ENCODE results near the gene ADRA2C.

ADRA2C gene

DNA sequence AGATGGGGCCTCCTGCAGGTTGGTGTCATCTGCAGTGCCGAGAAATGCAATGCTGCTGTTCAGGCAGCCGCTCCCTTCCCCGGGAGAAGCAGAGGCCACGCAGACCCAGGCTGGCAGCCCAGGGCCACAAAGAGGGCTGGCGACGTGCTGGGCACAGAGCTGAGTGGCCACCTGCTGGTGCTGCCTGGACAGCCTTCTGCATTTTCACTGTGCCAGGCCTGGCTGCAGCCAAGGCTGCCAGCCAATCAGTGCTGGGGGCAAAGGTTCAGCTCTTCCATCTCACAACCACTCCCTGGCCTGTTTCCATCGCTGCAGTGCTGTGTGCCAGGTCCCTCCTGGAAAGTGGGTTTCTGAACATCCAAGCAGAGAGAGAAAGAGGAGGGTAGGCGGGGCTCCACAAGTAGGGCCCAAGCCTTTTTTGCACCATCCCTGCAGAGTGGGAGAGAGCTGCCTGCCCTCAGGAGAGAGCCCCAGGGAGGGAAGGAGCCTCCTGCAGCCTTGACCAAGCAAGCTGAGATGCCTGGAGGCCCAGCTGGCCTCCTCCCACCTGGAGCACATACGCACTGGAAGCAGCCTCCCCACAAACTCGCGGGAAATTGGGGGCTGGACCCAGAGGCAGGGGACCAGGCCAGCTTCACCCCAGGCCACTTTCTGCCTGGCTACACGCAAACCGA is 20.1 kb downstream of the ADRA2C start:
- no peaks in the 10 kb centered on the region for H3K9me3 Mint-ChIP-seq
- no peaks in the 10 kb centered on the region for H3K4me1 Mint-ChIP-seq (ENCODE audit: low read depth)

DNA sequence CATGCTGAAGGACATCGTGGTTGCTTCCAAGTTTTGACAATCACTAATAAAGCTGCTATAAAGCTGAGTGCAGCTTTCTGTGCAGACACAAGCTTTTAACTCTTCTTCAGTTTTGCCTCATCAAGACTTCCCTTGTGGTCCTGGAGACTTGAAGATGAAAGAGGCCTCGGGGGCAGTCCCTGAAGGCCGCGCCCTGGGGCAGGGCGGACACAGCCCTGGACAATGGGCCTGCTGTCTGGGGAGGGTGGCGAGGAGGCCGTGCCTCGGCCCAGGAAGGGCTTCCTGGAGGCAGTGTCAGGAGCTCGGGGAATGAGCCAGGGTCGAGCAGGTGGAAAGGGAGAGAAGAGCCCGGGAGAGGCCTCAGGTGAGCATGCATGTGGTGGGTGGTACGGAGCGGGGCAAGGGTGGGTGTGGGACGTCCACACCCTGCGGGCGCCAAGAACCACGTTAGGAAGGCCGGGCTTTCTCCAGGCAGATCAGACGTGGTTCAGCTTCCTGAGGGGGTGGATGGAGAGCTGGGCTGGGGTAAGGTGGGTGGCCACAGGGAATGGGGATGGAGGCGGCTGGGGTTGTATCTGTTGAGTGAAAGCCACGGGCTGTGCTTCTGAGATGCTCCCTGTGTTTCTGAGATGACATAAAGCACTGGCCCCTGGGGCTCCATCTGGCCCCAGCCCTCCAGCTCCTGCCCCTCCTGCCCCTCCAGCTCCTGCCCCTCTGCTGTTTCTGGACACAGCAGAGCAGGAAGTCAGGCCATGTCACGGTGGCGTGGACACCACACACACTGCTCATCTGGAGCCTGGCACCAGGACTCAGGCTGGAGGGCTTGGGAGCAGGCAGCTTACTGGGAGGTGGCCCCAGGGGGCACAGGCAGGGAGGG is 21.5 kb downstream of the ADRA2C start:
- H3K4me3 Mint-ChIP-seq = no peak overlapping the region
- H3K4me1 Mint-ChIP-seq (ENCODE audit: low read depth) = no peaks in the 10 kb centered on the region
- no peaks in the 10 kb centered on the region for H3K9me3 Mint-ChIP-seq
- H3K27ac Mint-ChIP-seq = no peak overlapping the region
- no peaks in the 10 kb centered on the region for H3K27me3 Mint-ChIP-seq (ENCODE audit: low read depth)
- H3K36me3 Mint-ChIP-seq (ENCODE audit: low read depth) = no peaks in the 10 kb centered on the region

More for the DNA sequence above, 20.1 kb downstream of the ADRA2C start:
- no peak overlapping the region for H3K4me3 Mint-ChIP-seq
- H3K36me3 Mint-ChIP-seq (ENCODE audit: low read depth) = no peaks in the 10 kb centered on the region
- no peaks in the 10 kb centered on the region for H3K27me3 Mint-ChIP-seq (ENCODE audit: low read depth)
- H3K27ac Mint-ChIP-seq = no peak overlapping the region

DNA sequence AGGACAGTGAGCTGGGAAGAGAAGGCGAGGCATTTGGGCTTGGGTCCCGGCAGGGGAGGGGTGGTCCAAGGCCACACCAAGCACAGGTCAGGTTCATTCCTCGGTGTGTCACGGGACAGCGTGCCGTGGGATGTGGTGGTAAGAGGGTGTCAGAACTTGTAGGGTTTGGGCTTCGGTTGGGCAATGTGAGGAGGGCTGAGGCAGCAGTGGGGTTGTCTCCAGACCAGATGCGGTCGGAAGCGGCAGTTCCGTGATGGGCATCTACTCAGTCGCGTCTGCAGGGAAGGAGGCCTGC is 22.1 kb downstream of the ADRA2C start:
- H3K27me3 Mint-ChIP-seq (ENCODE audit: low read depth) = no peaks in the 10 kb centered on the region
- no peaks in the 10 kb centered on the region for H3K36me3 Mint-ChIP-seq (ENCODE audit: low read depth)
- H3K4me1 Mint-ChIP-seq (ENCODE audit: low read depth) = no peaks in the 10 kb centered on the region
- H3K4me3 Mint-ChIP-seq = no peak overlapping the region
- H3K9me3 Mint-ChIP-seq = no peaks in the 10 kb centered on the region
- H3K27ac Mint-ChIP-seq = no peak overlapping the region

DNA sequence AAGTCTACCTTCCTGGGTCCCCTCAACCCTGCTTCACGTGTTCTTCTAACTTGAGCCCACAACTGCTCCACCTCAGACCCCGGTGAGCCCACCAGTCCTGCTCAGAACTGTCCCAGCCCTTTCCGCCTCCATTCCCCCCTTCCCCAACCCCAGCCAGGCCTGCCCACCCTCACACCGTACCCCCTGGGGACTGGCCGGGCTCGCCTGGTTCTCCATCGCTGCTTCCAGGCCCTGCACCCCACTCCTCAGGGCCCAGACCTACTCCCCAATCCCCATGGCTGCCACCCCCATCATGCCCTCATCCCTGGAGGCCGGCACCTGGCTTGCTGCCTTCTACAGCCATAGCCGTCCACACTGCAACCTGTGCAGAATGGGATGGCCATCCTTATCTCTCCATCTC is 23.4 kb downstream of the ADRA2C start:
- H3K27me3 Mint-ChIP-seq (ENCODE audit: low read depth) = no peaks in the 10 kb centered on the region

DNA sequence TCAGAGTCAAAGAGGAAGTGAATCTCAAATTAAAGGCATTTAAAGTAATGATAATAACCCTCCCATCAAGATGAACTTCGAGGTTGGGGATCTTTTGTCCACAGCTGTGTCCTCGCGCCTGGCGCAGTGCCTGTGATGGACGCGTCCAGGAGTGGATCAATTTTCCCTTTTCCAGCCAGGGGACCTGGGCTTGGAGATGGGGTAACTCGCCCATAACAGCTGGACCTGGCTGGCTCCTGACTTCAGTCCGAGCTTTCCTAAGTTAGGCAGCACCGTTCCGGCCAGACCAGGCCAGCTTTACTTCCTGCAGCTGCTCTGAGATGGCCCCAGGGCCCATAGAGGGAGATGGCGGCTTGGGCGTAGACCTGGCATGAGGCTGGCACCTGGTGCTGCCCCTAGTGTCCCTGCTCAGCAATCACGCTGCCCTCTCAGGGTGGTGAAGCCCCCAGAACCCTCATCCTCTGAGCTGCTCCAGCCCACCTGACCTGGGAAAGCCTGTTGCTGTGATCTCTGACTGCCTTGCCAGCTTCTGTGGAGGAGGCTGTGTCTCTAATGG is 23.9 kb downstream of the ADRA2C start:
- Mint-ChIP-seq H3K9me3 (peaks cover 5% of the 10 kb centered on the region), H3K4me1 (ENCODE audit: low read depth) (no peaks in the 10 kb centered on the region), H3K36me3 (ENCODE audit: low read depth) (no peaks in the 10 kb centered on the region), H3K4me3 (no peak overlapping the region), H3K27ac (no peak overlapping the region), H3K27me3 (ENCODE audit: low read depth) (no peaks in the 10 kb centered on the region)

More for the DNA sequence above, 23.4 kb downstream of the ADRA2C start:
- H3K27ac Mint-ChIP-seq = no peak overlapping the region
- no peaks in the 10 kb centered on the region for H3K4me1 Mint-ChIP-seq (ENCODE audit: low read depth)
- H3K4me3 Mint-ChIP-seq = no peak overlapping the region
- peaks cover under 1% of the 10 kb centered on the region for H3K9me3 Mint-ChIP-seq
- no peaks in the 10 kb centered on the region for H3K36me3 Mint-ChIP-seq (ENCODE audit: low read depth)

DNA sequence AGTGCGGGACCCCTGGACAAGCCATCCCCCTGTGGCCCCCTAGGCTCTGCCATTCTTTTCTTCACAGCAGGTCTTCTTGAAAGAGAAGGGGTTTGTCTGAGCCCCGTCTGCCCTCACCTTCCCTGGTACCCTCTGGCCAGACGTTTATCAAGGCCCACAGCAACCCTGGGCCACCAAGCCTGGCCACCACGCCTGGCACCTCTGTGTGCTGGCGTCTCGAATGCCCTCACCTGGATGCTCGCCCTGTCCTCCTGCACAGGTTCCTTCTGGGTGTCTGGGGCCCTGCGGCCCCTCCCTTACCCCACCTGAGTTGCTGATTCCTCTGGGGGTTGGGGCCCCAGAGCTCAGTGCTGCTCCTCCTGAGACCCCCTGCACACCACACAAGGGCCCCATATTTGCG is 25.1 kb downstream of the ADRA2C start:
- no peaks in the 10 kb centered on the region for H3K27me3 Mint-ChIP-seq (ENCODE audit: low read depth)

DNA sequence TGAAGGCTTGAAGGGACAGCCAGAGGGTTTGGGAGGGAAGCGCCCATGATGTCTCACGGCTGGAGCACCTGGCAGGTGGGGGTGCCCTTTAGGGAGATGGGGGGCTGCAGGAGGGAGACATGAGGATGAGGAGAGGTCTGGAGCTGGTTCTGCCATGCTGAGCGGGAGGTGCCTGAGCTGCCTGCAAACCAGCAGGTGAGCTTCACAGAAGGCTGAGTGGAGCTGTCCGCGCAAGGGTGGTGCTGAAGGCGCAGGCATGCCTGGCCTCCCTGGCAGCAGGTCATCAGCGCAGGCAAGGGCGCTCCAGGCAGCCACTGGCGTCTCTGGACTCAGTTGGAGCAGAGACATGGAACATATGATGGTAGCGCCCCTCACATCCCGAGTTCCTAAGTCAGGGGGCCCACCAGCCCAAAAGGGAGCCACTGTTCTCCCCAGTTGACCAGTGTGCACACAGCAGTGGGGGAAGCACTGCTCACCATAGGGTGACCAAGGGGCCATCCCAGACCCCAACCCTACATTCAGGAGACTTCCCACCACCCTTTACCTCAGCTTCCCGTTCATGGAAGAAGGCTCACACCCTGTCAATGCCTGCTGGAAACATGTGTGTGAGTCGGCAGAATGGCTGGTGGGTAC is 25.8 kb downstream of the ADRA2C start:
- H3K4me3 Mint-ChIP-seq = no peak overlapping the region
- no peak overlapping the region for H3K27ac Mint-ChIP-seq
- H3K27me3 Mint-ChIP-seq (ENCODE audit: low read depth) = no peaks in the 10 kb centered on the region

More for the DNA sequence above, 25.1 kb downstream of the ADRA2C start:
- no peaks in the 10 kb centered on the region for H3K36me3 Mint-ChIP-seq (ENCODE audit: low read depth)
- peaks cover 14% of the 10 kb centered on the region for H3K9me3 Mint-ChIP-seq
- H3K4me1 Mint-ChIP-seq (ENCODE audit: low read depth) = no peaks in the 10 kb centered on the region
- H3K4me3 Mint-ChIP-seq = no peak overlapping the region
- no peak overlapping the region for H3K27ac Mint-ChIP-seq

DNA sequence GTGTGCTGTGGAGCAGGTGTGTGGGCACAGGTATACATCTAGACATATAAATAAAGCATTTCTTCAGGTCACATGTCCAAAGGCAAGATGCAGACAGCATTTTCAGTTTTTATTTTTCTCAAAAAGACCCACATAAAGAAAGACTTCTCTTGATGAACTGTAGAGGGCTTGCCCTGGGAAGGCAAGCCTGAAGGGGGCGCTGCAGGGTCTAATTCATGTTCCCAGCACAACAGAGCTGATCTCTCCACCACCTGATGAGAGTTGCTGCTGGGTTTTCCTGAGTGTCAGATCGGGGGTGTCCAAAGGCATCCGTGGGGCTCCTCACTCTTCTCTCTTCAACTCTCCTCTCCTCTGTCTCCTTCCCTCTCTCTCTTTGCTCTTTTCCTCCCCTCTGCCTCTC is 26.6 kb downstream of the ADRA2C start:
- Mint-ChIP-seq H3K27ac (no peak overlapping the region), H3K27me3 (ENCODE audit: low read depth) (no peaks in the 10 kb centered on the region), H3K4me1 (ENCODE audit: low read depth) (no peaks in the 10 kb centered on the region), H3K9me3 (peaks cover 22% of the 10 kb centered on the region), H3K36me3 (ENCODE audit: low read depth) (no peaks in the 10 kb centered on the region), H3K4me3 (no peak overlapping the region)

More for the DNA sequence above, 25.8 kb downstream of the ADRA2C start:
- H3K9me3 Mint-ChIP-seq = peaks cover 22% of the 10 kb centered on the region
- H3K4me1 Mint-ChIP-seq (ENCODE audit: low read depth) = no peaks in the 10 kb centered on the region
- H3K36me3 Mint-ChIP-seq (ENCODE audit: low read depth) = no peaks in the 10 kb centered on the region

DNA sequence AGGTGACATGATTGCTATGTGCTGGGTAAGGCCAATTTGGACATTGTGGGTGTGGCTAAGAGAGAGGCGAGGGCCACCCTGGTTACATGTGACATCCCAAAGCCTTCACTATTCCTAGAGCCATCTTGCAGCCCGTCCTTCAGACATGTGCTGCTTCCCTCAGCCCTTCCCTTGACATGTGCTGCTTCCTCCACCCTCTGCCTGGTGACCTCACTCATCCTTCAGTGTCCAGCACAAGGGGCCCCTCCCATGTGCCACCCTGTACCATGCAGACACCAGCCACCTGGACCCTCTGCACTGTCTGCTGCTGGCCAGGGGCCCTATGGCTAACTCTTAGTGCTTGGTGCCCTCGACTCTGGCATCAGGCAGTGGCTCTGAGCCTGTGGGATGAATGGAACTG is 27.4 kb downstream of the ADRA2C start:
- H3K4me3 Mint-ChIP-seq = no peak overlapping the region
- H3K36me3 Mint-ChIP-seq (ENCODE audit: low read depth) = no peaks in the 10 kb centered on the region
- no peaks in the 10 kb centered on the region for H3K4me1 Mint-ChIP-seq (ENCODE audit: low read depth)
- no peak overlapping the region for H3K27ac Mint-ChIP-seq
- no peaks in the 10 kb centered on the region for H3K27me3 Mint-ChIP-seq (ENCODE audit: low read depth)
- peaks cover 22% of the 10 kb centered on the region for H3K9me3 Mint-ChIP-seq

DNA sequence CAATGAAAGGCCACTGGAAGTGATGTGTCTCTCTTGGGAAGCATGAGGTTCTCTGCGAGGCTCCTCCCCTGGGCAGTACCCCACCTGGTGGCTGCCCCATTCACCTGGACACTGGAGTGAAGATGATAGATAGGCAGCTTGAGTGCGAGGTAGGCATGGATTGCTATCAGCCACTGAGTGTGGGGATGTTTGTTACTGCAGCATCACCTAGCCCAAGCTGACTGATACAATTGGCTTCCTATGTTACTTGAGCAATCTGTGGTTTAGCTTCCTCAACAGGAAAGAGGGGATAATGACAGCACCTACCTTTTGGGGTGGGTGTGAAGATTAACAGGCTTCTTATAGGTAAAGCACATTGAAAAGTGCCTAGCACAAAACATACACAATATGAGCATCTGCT is 30.8 kb downstream of the ADRA2C start:
- no peak overlapping the region for H3K4me3 Mint-ChIP-seq
- H3K4me1 Mint-ChIP-seq (ENCODE audit: low read depth) = no peaks in the 10 kb centered on the region
- no peaks in the 10 kb centered on the region for H3K36me3 Mint-ChIP-seq (ENCODE audit: low read depth)
- no peak overlapping the region for H3K27ac Mint-ChIP-seq
- H3K9me3 Mint-ChIP-seq = peaks cover 22% of the 10 kb centered on the region
- H3K27me3 Mint-ChIP-seq (ENCODE audit: low read depth) = no peaks in the 10 kb centered on the region

DNA sequence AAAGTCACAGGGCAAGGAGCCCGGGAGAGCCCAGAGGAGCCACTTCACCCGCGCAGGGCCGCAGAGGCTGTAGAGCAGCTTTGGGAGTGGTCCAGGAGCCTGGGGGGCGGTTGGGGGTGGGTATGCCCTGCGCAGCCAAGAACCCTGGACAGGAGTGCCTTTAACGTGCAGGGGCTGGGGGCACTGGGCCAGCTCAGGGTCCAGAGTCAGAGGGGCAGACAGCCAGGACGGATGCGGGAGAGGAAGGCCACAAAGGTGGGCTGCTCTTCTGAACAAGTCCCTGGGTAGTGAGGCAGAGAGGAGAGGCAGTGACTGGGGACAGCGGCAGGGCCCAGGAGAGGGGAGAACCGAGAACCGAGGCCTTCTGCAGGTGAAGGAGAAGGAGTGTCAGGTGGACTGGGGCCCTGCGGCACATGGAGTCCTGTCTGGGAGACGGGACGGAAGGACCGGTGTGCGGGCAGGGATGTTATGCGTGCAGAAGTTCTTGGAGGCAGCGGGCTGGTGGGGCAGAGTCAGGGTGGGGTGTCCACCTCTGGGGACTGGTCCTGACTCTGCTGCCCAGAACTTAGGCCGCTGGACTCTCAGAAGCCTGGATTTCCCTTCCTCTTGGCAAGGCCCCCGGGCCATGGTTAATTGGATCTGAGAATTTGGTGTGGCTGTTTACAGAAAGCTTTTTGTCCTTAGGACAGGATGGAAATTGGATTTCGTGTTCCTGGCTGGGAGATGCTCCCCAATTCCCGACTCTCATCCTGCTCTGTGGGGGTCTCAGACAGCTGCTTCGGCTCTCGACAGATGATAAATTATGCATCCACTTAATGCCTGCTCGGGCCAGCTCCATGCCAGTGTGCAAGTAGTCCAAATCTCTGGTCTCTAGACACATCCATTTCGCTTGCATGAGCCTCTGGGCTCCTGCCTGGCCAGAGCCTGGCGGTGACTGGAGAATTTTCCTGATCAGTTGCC is 31.9 kb downstream of the ADRA2C start:
- no peaks in the 10 kb centered on the region for H3K27me3 Mint-ChIP-seq (ENCODE audit: low read depth)
- H3K36me3 Mint-ChIP-seq (ENCODE audit: low read depth) = no peaks in the 10 kb centered on the region
- peaks cover 22% of the 10 kb centered on the region for H3K9me3 Mint-ChIP-seq
- H3K27ac Mint-ChIP-seq = no peak overlapping the region
- H3K4me3 Mint-ChIP-seq = no peak overlapping the region
- H3K4me1 Mint-ChIP-seq (ENCODE audit: low read depth) = no peaks in the 10 kb centered on the region

DNA sequence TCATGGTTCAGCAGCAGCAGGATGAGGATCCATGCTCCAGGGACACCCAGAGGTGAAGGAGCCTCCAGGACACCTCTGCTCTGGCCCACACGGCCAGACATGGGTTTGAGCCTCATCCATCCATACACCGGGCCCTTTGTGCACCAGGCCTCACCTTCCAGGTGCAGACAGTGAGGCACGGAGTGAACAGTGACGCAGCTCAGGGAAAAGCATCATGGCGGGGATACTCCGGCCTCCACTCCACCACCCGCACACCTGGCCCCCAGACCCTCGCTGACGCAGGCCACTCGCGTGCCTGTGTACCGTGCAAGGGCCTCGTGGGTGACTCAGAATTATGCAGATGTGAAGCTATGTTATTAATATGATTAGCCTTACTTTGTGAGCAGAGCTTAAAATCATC is 33.3 kb downstream of the ADRA2C start:
- Mint-ChIP-seq H3K27me3 (ENCODE audit: low read depth) (no peaks in the 10 kb centered on the region), H3K27ac (no peak overlapping the region), H3K4me3 (no peak overlapping the region), H3K9me3 (peaks cover 22% of the 10 kb centered on the region), H3K36me3 (ENCODE audit: low read depth) (no peaks in the 10 kb centered on the region), H3K4me1 (ENCODE audit: low read depth) (no peaks in the 10 kb centered on the region)

DNA sequence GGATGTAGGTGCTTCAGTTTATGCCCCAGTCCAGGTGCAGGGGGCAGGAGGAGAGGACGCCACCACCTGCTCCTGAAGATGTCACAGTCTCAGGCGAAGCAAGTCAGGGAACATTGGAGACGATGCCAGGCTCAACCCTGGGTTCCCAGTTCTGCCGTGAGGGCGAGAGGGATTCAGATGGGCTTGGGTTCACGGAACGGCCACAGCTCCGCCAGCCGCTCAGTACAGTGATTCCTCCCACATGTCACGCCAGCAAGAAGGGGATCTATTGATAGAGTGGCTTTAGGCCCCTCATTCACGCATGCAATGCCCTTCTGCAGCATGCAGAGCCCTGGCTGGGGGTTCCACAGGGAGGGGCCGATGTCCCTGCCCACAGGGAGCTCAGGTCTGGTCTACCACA is 34.2 kb downstream of the ADRA2C start:
- no peak overlapping the region for H3K4me3 Mint-ChIP-seq
- no peaks in the 10 kb centered on the region for H3K36me3 Mint-ChIP-seq (ENCODE audit: low read depth)
- peaks cover 14% of the 10 kb centered on the region for H3K9me3 Mint-ChIP-seq

DNA sequence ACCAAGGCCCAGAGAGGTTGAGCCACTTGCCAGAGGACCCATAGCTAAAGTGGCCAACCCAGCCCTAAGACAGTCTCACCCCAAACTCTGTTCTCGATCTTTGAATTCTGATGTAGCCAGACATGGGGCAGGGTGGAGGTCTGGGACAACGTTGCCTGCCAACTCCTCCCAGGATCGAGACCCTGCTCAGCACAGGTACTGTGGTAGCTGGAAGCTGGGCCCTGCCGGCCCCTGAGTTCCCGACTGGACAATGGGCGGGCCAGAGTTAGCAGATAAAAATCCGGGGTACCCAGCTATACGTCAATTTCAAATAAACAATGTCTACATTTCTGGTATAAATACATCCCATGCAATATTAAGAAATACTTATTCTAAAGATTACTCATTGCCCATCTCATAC is 35.3 kb downstream of the ADRA2C start:
- Mint-ChIP-seq H3K27me3 (ENCODE audit: low read depth) (no peaks in the 10 kb centered on the region), H3K4me1 (ENCODE audit: low read depth) (no peaks in the 10 kb centered on the region), H3K27ac (no peak overlapping the region), H3K9me3 (peaks cover 5% of the 10 kb centered on the region), H3K4me3 (no peak overlapping the region), H3K36me3 (ENCODE audit: low read depth) (no peaks in the 10 kb centered on the region)

More for the DNA sequence above, 34.2 kb downstream of the ADRA2C start:
- H3K27ac Mint-ChIP-seq = no peak overlapping the region
- H3K4me1 Mint-ChIP-seq (ENCODE audit: low read depth) = no peaks in the 10 kb centered on the region
- no peaks in the 10 kb centered on the region for H3K27me3 Mint-ChIP-seq (ENCODE audit: low read depth)
